Measurements from ENCODE around the gene SLC7A14. TPM values are rescaled to one million over a fixed set of nuclear protein-coding genes. Genes with fewer than 3 reads are reported as not detected.

SLC7A14 gene
- total RNA-seq, 2 experiments from 2014 or later: not detected

- ATAC-seq (no peak), DNase-seq (no peak)
- H3K4me3 Mint-ChIP-seq: no peak overlapping the region
- peaks cover 4% of the 10 kb centered on the region for H3K27me3 Mint-ChIP-seq
- no peak overlapping the region for H3K27ac Mint-ChIP-seq
- CTCF ChIA-PET: no interaction called here
- POLR2A ChIA-PET: no interaction called here
- H3K4me1 Mint-ChIP-seq: no peaks in the 10 kb centered on the region
- H3K36me3 Mint-ChIP-seq (ENCODE audit: low read depth): no peaks in the 10 kb centered on the region
- intact Hi-C loops (cut with DNase I, micrococcal nuclease): no loop called here
- no peaks in the 10 kb centered on the region for H3K9me3 Mint-ChIP-seq (ENCODE audit: low read depth)
These were observed 79.3 kb downstream of the SLC7A14 start for GRCh38 chr3:170506556-170506955.

GRCh38 chr3:170502297-170502696 is 83.6 kb downstream of the SLC7A14 start:
- Mint-ChIP-seq H3K9me3 (ENCODE audit: low read depth) (no peaks in the 10 kb centered on the region), H3K27me3 (peaks cover 4% of the 10 kb centered on the region), H3K36me3 (ENCODE audit: low read depth) (no peaks in the 10 kb centered on the region), H3K27ac (no peak overlapping the region), H3K4me1 (no peaks in the 10 kb centered on the region), H3K4me3 (no peak overlapping the region)
- ChIA-PET CTCF (no interaction called here), POLR2A (no interaction called here)
- intact Hi-C loops (cut with DNase I, micrococcal nuclease): no loop called here
- DNase-seq (no peak), ATAC-seq (no peak)

GRCh38 chr3:170500995-170501394 is 84.9 kb downstream of the SLC7A14 start:
- Mint-ChIP-seq H3K27ac (no peak overlapping the region), H3K9me3 (ENCODE audit: low read depth) (no peaks in the 10 kb centered on the region), H3K4me1 (no peaks in the 10 kb centered on the region), H3K4me3 (no peak overlapping the region), H3K36me3 (ENCODE audit: low read depth) (no peaks in the 10 kb centered on the region), H3K27me3 (peaks cover 4% of the 10 kb centered on the region)
- ATAC-seq (no peak), DNase-seq (no peak)
- intact Hi-C loops (cut with DNase I, micrococcal nuclease): no loop called here
- POLR2A ChIA-PET: no interaction called here
- CTCF ChIA-PET: interaction anchor here (1.2 kb wide), 1 partner anchor 9 kb away, joined by 3 read pairs; no protein-coding TSS in a partner anchor

GRCh38 chr3:170500462-170500861 is 85.4 kb downstream of the SLC7A14 start:
- H3K4me3 Mint-ChIP-seq: no peak overlapping the region
- CTCF ChIA-PET: interaction anchor here (1.2 kb wide), 1 partner anchor 9 kb away, joined by 3 read pairs; no protein-coding TSS in a partner anchor
- H3K9me3 Mint-ChIP-seq (ENCODE audit: low read depth): no peaks in the 10 kb centered on the region
- POLR2A ChIA-PET: no interaction called here
- no peaks in the 10 kb centered on the region for H3K36me3 Mint-ChIP-seq (ENCODE audit: low read depth)
- no peaks in the 10 kb centered on the region for H3K4me1 Mint-ChIP-seq
- no peak overlapping the region for H3K27ac Mint-ChIP-seq
- DNase-seq (no peak), ATAC-seq (no peak)
- intact Hi-C loops (cut with DNase I, micrococcal nuclease): no loop called here
- peaks cover 4% of the 10 kb centered on the region for H3K27me3 Mint-ChIP-seq

GRCh38 chr3:170499562-170500156 is 86.2 kb downstream of the SLC7A14 start:
- intact Hi-C loops (cut with DNase I, micrococcal nuclease): loop anchor here in 1 of 2 experiments (5.0 kb wide), 1 partner anchor 87 kb away; no protein-coding TSS in a partner anchor

GRCh38 chr3:170497207-170498095 is 88.4 kb downstream of the SLC7A14 start:
- intact Hi-C loops (cut with DNase I, micrococcal nuclease): loop anchor here in 1 of 2 experiments (5.0 kb wide), 1 partner anchor 85 kb away; no protein-coding TSS in a partner anchor
- no peaks in the 10 kb centered on the region for H3K36me3 Mint-ChIP-seq (ENCODE audit: low read depth)
- DNase-seq (no peak), ATAC-seq (no peak)
- H3K27ac Mint-ChIP-seq: no peak overlapping the region
- no peaks in the 10 kb centered on the region for H3K9me3 Mint-ChIP-seq (ENCODE audit: low read depth)
- ChIA-PET POLR2A (no interaction called here), CTCF (interaction anchor here (0.7 to 1.0 kb wide), 2 partner anchors 316 to 318 kb away, joined by 3 read pairs; no protein-coding TSS in a partner anchor)
- no peak overlapping the region for H3K4me3 Mint-ChIP-seq
- no peaks in the 10 kb centered on the region for H3K27me3 Mint-ChIP-seq
- no peaks in the 10 kb centered on the region for H3K4me1 Mint-ChIP-seq

More at GRCh38 chr3:170499562-170500156, 86.2 kb downstream of the SLC7A14 start:
- CTCF ChIA-PET: interaction anchor here (0.8 to 1.2 kb wide), 2 partner anchors 8 to 579 kb away, joined by 3 read pairs; no protein-coding TSS in a partner anchor
- H3K36me3 Mint-ChIP-seq (ENCODE audit: low read depth): no peaks in the 10 kb centered on the region
- ATAC-seq (no peak), DNase-seq (peak; percentile 30)
- no peak overlapping the region for H3K4me3 Mint-ChIP-seq
- H3K27ac Mint-ChIP-seq: no peak overlapping the region
- H3K4me1 Mint-ChIP-seq: no peaks in the 10 kb centered on the region
- no peaks in the 10 kb centered on the region for H3K9me3 Mint-ChIP-seq (ENCODE audit: low read depth)
- H3K27me3 Mint-ChIP-seq: peaks cover 3% of the 10 kb centered on the region
- POLR2A ChIA-PET: no interaction called here

- no peak overlapping the region for H3K4me3 Mint-ChIP-seq
- POLR2A ChIA-PET: no interaction called here
- H3K27me3 Mint-ChIP-seq: no peaks in the 10 kb centered on the region
- CTCF ChIA-PET: interaction anchor here (0.7 kb wide), 1 partner anchor 318 kb away, joined by 3 read pairs; no protein-coding TSS in a partner anchor
- intact Hi-C loops (cut with DNase I, micrococcal nuclease): loop anchor here in 1 of 2 experiments (5.0 kb wide), 1 partner anchor 85 kb away; no protein-coding TSS in a partner anchor
- no peaks in the 10 kb centered on the region for H3K4me1 Mint-ChIP-seq
- DNase-seq: no peak
- no peaks in the 10 kb centered on the region for H3K9me3 Mint-ChIP-seq (ENCODE audit: low read depth)
- no peaks in the 10 kb centered on the region for H3K36me3 Mint-ChIP-seq (ENCODE audit: low read depth)
- no peak for ATAC-seq
- H3K27ac Mint-ChIP-seq: no peak overlapping the region
These were observed 89.1 kb downstream of the SLC7A14 start for GRCh38 chr3:170496868-170497140.

GRCh38 chr3:170496026-170496867 is 89.6 kb downstream of the SLC7A14 start:
- POLR2A ChIA-PET: no interaction called here
- Mint-ChIP-seq H3K27ac (no peak overlapping the region), H3K9me3 (ENCODE audit: low read depth) (no peaks in the 10 kb centered on the region), H3K4me1 (no peaks in the 10 kb centered on the region), H3K4me3 (no peak overlapping the region), H3K36me3 (ENCODE audit: low read depth) (no peaks in the 10 kb centered on the region), H3K27me3 (no peaks in the 10 kb centered on the region)
- CTCF ChIA-PET: interaction anchor here (0.7 kb wide), 1 partner anchor 319 kb away, joined by 3 read pairs; no protein-coding TSS in a partner anchor
- ATAC-seq (no peak), DNase-seq (no peak)
- intact Hi-C loops (cut with DNase I, micrococcal nuclease): loop anchor here in 1 of 2 experiments (5.0 kb wide), 1 partner anchor 84 kb away; no protein-coding TSS in a partner anchor

- POLR2A ChIA-PET: no interaction called here
- no peaks in the 10 kb centered on the region for H3K9me3 Mint-ChIP-seq (ENCODE audit: low read depth)
- no peaks in the 10 kb centered on the region for H3K36me3 Mint-ChIP-seq (ENCODE audit: low read depth)
- no peak overlapping the region for H3K27ac Mint-ChIP-seq
- H3K27me3 Mint-ChIP-seq: no peaks in the 10 kb centered on the region
- no peak overlapping the region for H3K4me3 Mint-ChIP-seq
- CTCF ChIA-PET: no interaction called here
- H3K4me1 Mint-ChIP-seq: no peaks in the 10 kb centered on the region
- ATAC-seq (no peak), DNase-seq (no peak)
- intact Hi-C loops (cut with DNase I, micrococcal nuclease): loop anchor here in 1 of 2 experiments (5.0 kb wide), 1 partner anchor 82 kb away; no protein-coding TSS in a partner anchor
These were observed 91.1 kb downstream of the SLC7A14 start for GRCh38 chr3:170494766-170495165.

GRCh38 chr3:170493712-170494182 is 92.1 kb downstream of the SLC7A14 start:
- no peak overlapping the region for H3K4me3 Mint-ChIP-seq
- no peaks in the 10 kb centered on the region for H3K9me3 Mint-ChIP-seq (ENCODE audit: low read depth)
- ChIA-PET POLR2A (no interaction called here), CTCF (no interaction called here)
- H3K27me3 Mint-ChIP-seq: no peaks in the 10 kb centered on the region
- intact Hi-C loops (cut with DNase I, micrococcal nuclease): no loop called here
- no peaks in the 10 kb centered on the region for H3K36me3 Mint-ChIP-seq (ENCODE audit: low read depth)
- no peak for ATAC-seq
- no peak overlapping the region for H3K27ac Mint-ChIP-seq
- no peaks in the 10 kb centered on the region for H3K4me1 Mint-ChIP-seq
- no peak for DNase-seq

GRCh38 chr3:170491901-170492300 is 94.0 kb downstream of the SLC7A14 start:
- intact Hi-C loops (cut with DNase I, micrococcal nuclease): no loop called here
- no peaks in the 10 kb centered on the region for H3K4me1 Mint-ChIP-seq
- H3K9me3 Mint-ChIP-seq (ENCODE audit: low read depth): no peaks in the 10 kb centered on the region
- no peak overlapping the region for H3K27ac Mint-ChIP-seq
- ChIA-PET POLR2A (no interaction called here), CTCF (interaction anchor here (1.1 to 3.0 kb wide), 2 partner anchors 8 to 78 kb away, joined by 3 to 8 read pairs; no protein-coding TSS in a partner anchor)
- DNase-seq (no peak), ATAC-seq (no peak)
- no peaks in the 10 kb centered on the region for H3K36me3 Mint-ChIP-seq (ENCODE audit: low read depth)
- H3K4me3 Mint-ChIP-seq: no peak overlapping the region
- peaks cover 3% of the 10 kb centered on the region for H3K27me3 Mint-ChIP-seq

Data from activated CD4-positive, alpha-beta T cell treated with anti-CD3 and anti-CD28 coated beads for 36 hours (primary cell).